Chondrocyte (in vitro differentiated cells): Measurements from ENCODE around the gene GSTA3. TPM values are rescaled to one million over a fixed set of nuclear protein-coding genes. Genes with fewer than 3 reads are reported as not detected.
"Not testable (repeated sequence)": the region's sequence is repeated elsewhere in the genome, so short reads cannot be mapped to it uniquely, and the experiment has no call there.

Source experiments
- DNase-seq: peaks from one replicate; pipeline ENCODE4 v3.0.0; 2021; ENCODE audit warnings: mixed read lengths, low spot score
- H3K27ac Mint-ChIP-seq: one replicate; pipeline ENCODE4 v1.8.0; 2021; ENCODE audit warnings: mild to moderate bottlenecking, moderate library complexity, mixed read lengths; ENCODE audit not compliant: unreplicated experiment
- H3K27me3 Mint-ChIP-seq: 2 replicates; pipeline ENCODE4 v1.8.0; 2021; ENCODE audit warnings: low read depth, mixed read lengths
- H3K36me3 Mint-ChIP-seq: 2 replicates; pipeline ENCODE4 v1.8.0; 2021; ENCODE audit warnings: low read depth, mixed read lengths
- H3K4me1 Mint-ChIP-seq: 2 replicates; pipeline ENCODE4 v1.8.0; 2021; ENCODE audit warnings: low read depth, mild to moderate bottlenecking, mixed read lengths
- H3K4me3 Mint-ChIP-seq: one replicate; pipeline ENCODE4 v1.8.0; 2021; ENCODE audit warnings: mild to moderate bottlenecking, moderate library complexity, mixed read lengths; ENCODE audit not compliant: unreplicated experiment
- H3K9me3 Mint-ChIP-seq: 2 replicates; pipeline ENCODE4 v1.8.0; 2021; ENCODE audit warnings: low read depth, mixed read lengths
- CTCF ChIP-seq: fragments of 200-600 bp; sonication (generic); IDR thresholded peaks from 2 replicates; pipeline ENCODE4 v1.5.0; 2021; ENCODE audit warnings: antibody characterized with exemption, mild to moderate bottlenecking, moderate library complexity
- total RNA-seq: library from RNA; stranded (reverse); gene quantifications from 3 replicates; pipeline ENCODE4 v1.2.1, GENCODE V29; 2021

Gene GSTA3
- total RNA-seq, 1 donor from 2014 or later: not detected

GRCh38 chr6:52868240-52868639 lies 41.3 kb downstream of the GSTA3 start:
- Mint-ChIP-seq H3K36me3 (peaks cover 2% of the 10 kb centered on the region), H3K4me1 (peaks cover 25% of the 10 kb centered on the region), H3K27ac (no peak overlapping the region), H3K27me3 (peaks cover 14% of the 10 kb centered on the region), H3K9me3 (peaks cover 8% of the 10 kb centered on the region), H3K4me3 (no peak overlapping the region)
- TF ChIP-seq CTCF: no peak
- DNase-seq: no peak

GRCh38 chr6:52861151-52861550 lies 48.3 kb downstream of the GSTA3 start:
- not testable (repeated sequence) for H3K4me1 Mint-ChIP-seq, H3K4me3 Mint-ChIP-seq, H3K36me3 Mint-ChIP-seq, H3K27ac Mint-ChIP-seq, DNase-seq, H3K9me3 Mint-ChIP-seq
- H3K27me3 Mint-ChIP-seq: peaks cover 29% of the 10 kb centered on the region

GRCh38 chr6:52858416-52858815 lies 51.1 kb downstream of the GSTA3 start:
- peaks cover 4% of the 10 kb centered on the region for H3K36me3 Mint-ChIP-seq
- peaks cover 7% of the 10 kb centered on the region for H3K4me1 Mint-ChIP-seq
- peaks cover 8% of the 10 kb centered on the region for H3K9me3 Mint-ChIP-seq
- peaks cover 29% of the 10 kb centered on the region for H3K27me3 Mint-ChIP-seq
- no peak overlapping the region for H3K27ac Mint-ChIP-seq
- TF ChIP-seq CTCF: no peak
- no peak for DNase-seq
- H3K4me3 Mint-ChIP-seq: no peak overlapping the region

- not testable (repeated sequence) for H3K4me3 Mint-ChIP-seq, H3K9me3 Mint-ChIP-seq, H3K4me1 Mint-ChIP-seq, H3K36me3 Mint-ChIP-seq, DNase-seq, H3K27ac Mint-ChIP-seq
- H3K27me3 Mint-ChIP-seq: peaks cover 40% of the 10 kb centered on the region
Observed at GRCh38 chr6:52856137-52856536, 53.4 kb downstream of the GSTA3 start.

GRCh38 chr6:52849137-52849536 lies 60.4 kb downstream of the GSTA3 start:
- Mint-ChIP-seq H3K36me3 (peaks cover 10% of the 10 kb centered on the region), H3K4me1 (no peaks in the 10 kb centered on the region), H3K27ac (no peak overlapping the region), H3K4me3 (no peak overlapping the region), H3K9me3 (peaks cover 20% of the 10 kb centered on the region), H3K27me3 (peaks cover 49% of the 10 kb centered on the region)
- DNase-seq: no peak
- TF ChIP-seq CTCF: no peak

Other genes starting within 250 kb of the GSTA3 start
- gene TMEM14A, start 238.6 kb downstream of the GSTA3 start, total RNA-seq: 21.1 to 34.4 TPM (median 25.7 TPM) in 3 replicates
- gene GSTA2, start 146.2 kb downstream of the GSTA3 start, total RNA-seq: not detected in 3 replicates
- not detected in 3 replicates for gene GSTA1, start 105.9 kb downstream of the GSTA3 start, total RNA-seq
- not detected in 3 replicates for gene GSTA5, start 68.9 kb downstream of the GSTA3 start, total RNA-seq
- gene GSTA4, start 85.6 kb upstream of the GSTA3 start, total RNA-seq: 30.9 to 43.4 TPM (median 31.4 TPM) in 3 replicates
- 15.3 to 15.4 TPM (median 15.3 TPM) in 3 replicates for gene CILK1, start 152.1 kb upstream of the GSTA3 start, total RNA-seq
- gene FBXO9, start 155.7 kb upstream of the GSTA3 start, total RNA-seq: 72.5 to 84.4 TPM (median 78.8 TPM) in 3 replicates
- gene GCM1, start 239.1 kb upstream of the GSTA3 start, total RNA-seq: not detected in 3 replicates